Fibroblast of villous mesenchyme (primary cell): Measurements from ENCODE around the gene PHEX. TPM values are rescaled to one million over a fixed set of nuclear protein-coding genes. Genes with fewer than 3 reads are reported as not detected.
A peak's percentile ranks its signal among the peaks of the same experiment; 100 is the strongest.

Source experiments
- DNase-seq: peaks from one replicate; pipeline ENCODE4 v3.0.0-alpha.2; 2010; ENCODE audit warnings: low read depth
- H3K4me3 ChIP-seq: 2 replicates; pipeline ENCODE4 v1.5.1; 2011; ENCODE audit warnings: low read depth, mild to moderate bottlenecking, low read length
- CTCF ChIP-seq: IDR thresholded peaks from 2 replicates; pipeline ENCODE4 v1.5.1; 2012; ENCODE audit warnings: low read depth, mild to moderate bottlenecking, low read length; ENCODE audit not compliant: insufficient read depth
- total RNA-seq: library from RNA; depleted of rRNA; stranded (reverse); fragments of >200 nt; gene quantifications from 2 replicates; pipeline ENCODE4 v1.2.3, GENCODE V29; 2012

PHEX gene
- total RNA-seq, 1 donor: 0.43 TPM

- no peak for DNase-seq
- TF ChIP-seq CTCF: no peak
- H3K4me3 ChIP-seq: no peak overlapping the region
These were observed 37.5 kb downstream of the PHEX start for GRCh38 chrX:22069586-22069985.

GRCh38 chrX:22073928-22074327, 41.8 kb downstream of the PHEX start:
- DNase-seq: no peak
- no peak for TF ChIP-seq CTCF

GRCh38 chrX:22078117-22078516, 46.0 kb downstream of the PHEX start:
- DNase-seq: no peak
- no peak for TF ChIP-seq CTCF
- no peak overlapping the region for H3K4me3 ChIP-seq

More at GRCh38 chrX:22073928-22074327, 41.8 kb downstream of the PHEX start:
- H3K4me3 ChIP-seq: no peak overlapping the region

GRCh38 chrX:22081475-22082092, 49.5 kb downstream of the PHEX start:
- TF ChIP-seq CTCF: peak; percentile 71
- no peak overlapping the region for H3K4me3 ChIP-seq
- peak; percentile 60 for DNase-seq

- TF ChIP-seq CTCF: no peak
- DNase-seq: no peak
- no peak overlapping the region for H3K4me3 ChIP-seq
These were observed 53.9 kb downstream of the PHEX start for GRCh38 chrX:22086003-22086402.

- no peak for DNase-seq
- no peak for TF ChIP-seq CTCF
- no peak overlapping the region for H3K4me3 ChIP-seq
These were observed 55.0 kb downstream of the PHEX start for GRCh38 chrX:22087011-22087557.

- H3K4me3 ChIP-seq: no peak overlapping the region
- DNase-seq: no peak
- no peak for TF ChIP-seq CTCF
These were observed 56.2 kb downstream of the PHEX start for GRCh38 chrX:22088326-22088725.
